GM23248 (cell line): Measurements from ENCODE around the gene HRH1. TPM values are rescaled to one million over a fixed set of nuclear protein-coding genes. Genes with fewer than 3 reads are reported as not detected.
"Not testable (repeated sequence)": the region's sequence is repeated elsewhere in the genome, so short reads cannot be mapped to it uniquely, and the experiment has no call there.

ENCODE experiments used
- DNase-seq: peaks from one replicate; pipeline ENCODE4 v3.0.0-alpha.2; 2015
- H2AFZ ChIP-seq: fragments of 200-600 bp; sonication (generic); 2 replicates; pipeline ENCODE4 v1.6.1; 2016; ENCODE audit warnings: antibody characterized with exemption
- H3F3A ChIP-seq: fragments of 200-600 bp; sonication (generic); 2 replicates; pipeline ENCODE4 v1.6.1; 2016; ENCODE audit warnings: mild to moderate bottlenecking, antibody characterized with exemption, mixed run types; ENCODE audit not compliant: insufficient read depth
- H3K27ac ChIP-seq: fragments of 200-600 bp; sonication (generic); 2 replicates; pipeline ENCODE4 v1.5.1; 2016; ENCODE audit warnings: mild to moderate bottlenecking
- H3K27me3 ChIP-seq: fragments of 200-600 bp; sonication (generic); replicated peaks from 2 replicates; pipeline ENCODE4 v1.6.1; 2016; ENCODE audit warnings: mild to moderate bottlenecking; ENCODE audit not compliant: insufficient read depth
- H3K36me3 ChIP-seq: fragments of 200-600 bp; sonication (generic); 2 replicates; pipeline ENCODE4 v1.6.1; 2016; ENCODE audit warnings: low read depth, mild to moderate bottlenecking
- H3K4me1 ChIP-seq: fragments of 200-600 bp; sonication (generic); 2 replicates; pipeline ENCODE4 v1.6.1; 2016; ENCODE audit warnings: mild to moderate bottlenecking; ENCODE audit not compliant: insufficient read depth
- H3K4me2 ChIP-seq: fragments of 200-600 bp; sonication (generic); one replicate; pipeline ENCODE4 v1.6.1; 2016; ENCODE audit warnings: mild to moderate bottlenecking; ENCODE audit not compliant: unreplicated experiment
- H3K4me3 ChIP-seq: fragments of 200-600 bp; sonication (generic); 2 replicates; pipeline ENCODE4 v1.5.1; 2016; ENCODE audit warnings: mild to moderate bottlenecking
- H3K79me2 ChIP-seq: fragments of 200-600 bp; sonication (generic); 2 replicates; pipeline ENCODE4 v1.6.1; 2016; ENCODE audit warnings: mild to moderate bottlenecking; ENCODE audit not compliant: insufficient read depth
- H3K9ac ChIP-seq: fragments of 200-600 bp; sonication (generic); 2 replicates; pipeline ENCODE4 v1.6.1; 2016; ENCODE audit warnings: mild to moderate bottlenecking
- H3K9me2 ChIP-seq: fragments of 200-600 bp; sonication (generic); 2 replicates; pipeline ENCODE4 v1.6.1; 2016; ENCODE audit warnings: mixed run types, mild to moderate bottlenecking, moderate library complexity; ENCODE audit not compliant: insufficient read depth
- H3K9me3 ChIP-seq: fragments of 200-600 bp; sonication (generic); one replicate; pipeline ENCODE4 v1.6.1; 2017; ENCODE audit warnings: low read depth
- H4K20me1 ChIP-seq: fragments of 200-600 bp; sonication (generic); 2 replicates; pipeline ENCODE4 v1.6.0; 2016; ENCODE audit not compliant: insufficient read depth
- EZH2 ChIP-seq: fragments of 200-600 bp; sonication (generic); IDR thresholded peaks from 2 replicates; pipeline ENCODE4 v1.6.1; 2018; ENCODE audit warnings: antibody characterized with exemption, mild to moderate bottlenecking; ENCODE audit not compliant: insufficient read depth, poor library complexity, severe bottlenecking
- EZH2phosphoT487 ChIP-seq: fragments of 200-600 bp; sonication (generic); IDR thresholded peaks from 2 replicates; pipeline ENCODE4 v1.6.1; 2018; ENCODE audit warnings: antibody characterized with exemption, moderate library complexity, mild to moderate bottlenecking, low read depth; ENCODE audit not compliant: insufficient read depth
- WGBS, 2 experiments: methylation state at CpG; one replicate each; pipeline ENCODE4 v1.1.6; 2015 to 2017; ENCODE audit warnings: low lambda C conversion rate in 2 of 2, low coverage in 1 of 2; ENCODE audit errors: missing lambda C conversion rate in 2 of 2; 5-methylcytosine and 5-hydroxymethylcytosine counted together
- in situ Hi-C: fragments of 300-500 bp; cut with MboI; formaldehyde crosslinking; loops from 2 replicates; pipeline ENCODE4 v1.15.0; 2020
- polyA plus RNA-seq: library from polyadenylated mRNA; unstranded; fragments of >200 nt; fragmentation: Nextera tagmentation; extraction: Ambion mirVana; gene quantifications from 2 replicates; pipeline ENCODE4 v1.2.1, GENCODE V29; 2016
- total RNA-seq: library from RNA; depleted of rRNA; stranded (reverse); fragments of >200 nt; shearing (Covaris generic); gene quantifications from 2 replicates; pipeline ENCODE4 v1.2.3, GENCODE V29; 2014

Gene HRH1
- total and polyA plus RNA-seq, 2 experiments from 2014 or later = 7.1 to 9.0 TPM

DNA sequence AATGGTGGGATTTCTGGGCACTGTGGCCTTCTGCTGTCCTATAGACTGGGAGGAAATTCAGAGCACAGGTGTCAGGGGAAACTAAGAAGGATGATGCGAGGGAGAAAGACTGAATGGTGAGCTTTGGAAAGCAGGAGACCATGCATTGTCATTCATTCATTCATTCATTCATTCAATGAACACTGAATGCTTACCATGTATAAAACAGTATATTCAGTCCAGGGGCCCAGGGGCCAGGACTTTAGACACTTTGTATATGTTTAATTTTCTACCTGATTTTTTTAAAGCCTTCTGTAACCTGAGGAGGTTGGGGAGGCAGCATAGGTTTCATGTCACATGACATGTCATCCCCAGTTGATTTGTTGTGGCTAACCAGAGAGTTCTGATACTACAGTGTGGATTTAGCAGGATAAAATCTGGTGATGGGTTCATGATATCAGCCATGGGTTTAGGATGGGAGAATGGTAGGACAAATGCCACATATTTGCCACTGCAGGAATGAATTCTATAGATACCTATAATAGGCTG lies 60.2 kb downstream of the HRH1 start:
- H3K4me1 ChIP-seq = peaks cover 21% of the 10 kb centered on the region
- no peak overlapping the region for H3K27ac ChIP-seq
- TF ChIP-seq EZH2 (no peak), EZH2phosphoT487 (no peak)
- in situ Hi-C loops = no loop called here
- H3K9me3 ChIP-seq = no peaks in the 10 kb centered on the region
- H3F3A ChIP-seq = peaks cover 15% of the 10 kb centered on the region
- 88 to 100% methylated on average over 1 of the region's 1 CpG for WGBS, 2 experiments
- H3K9ac ChIP-seq = no peak overlapping the region
- no peaks in the 10 kb centered on the region for H3K27me3 ChIP-seq
- peaks cover 85% of the 10 kb centered on the region for H3K79me2 ChIP-seq
- H3K4me2 ChIP-seq = no peak overlapping the region
- no peak for DNase-seq
- no peak overlapping the region for H3K4me3 ChIP-seq
- H3K9me2 ChIP-seq = no peaks in the 10 kb centered on the region
- H4K20me1 ChIP-seq = no peaks in the 10 kb centered on the region
- no peaks in the 10 kb centered on the region for H3K36me3 ChIP-seq
- H2AFZ ChIP-seq = no peak overlapping the region

DNA sequence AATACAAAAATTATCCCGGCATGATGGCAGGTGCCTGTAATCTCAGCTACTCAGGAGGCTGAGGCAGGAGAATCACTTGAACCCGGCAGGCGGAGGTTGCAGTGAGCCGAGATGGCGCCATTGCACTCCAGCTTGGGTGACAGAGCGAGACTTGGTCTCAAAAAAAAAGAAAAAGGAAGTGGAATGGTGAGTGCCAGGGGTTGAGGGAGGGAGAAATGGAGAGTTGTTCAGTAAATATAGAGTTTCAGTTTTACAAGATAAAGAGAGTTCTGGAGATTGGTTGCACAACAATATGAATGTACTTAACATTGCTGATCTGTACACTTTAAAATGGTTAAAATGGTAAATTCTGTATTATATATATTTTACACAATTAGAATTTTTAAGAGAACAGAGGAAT lies 63.1 kb downstream of the HRH1 start:
- H3K9me2 ChIP-seq, DNase-seq, H3K4me3 ChIP-seq, in situ Hi-C loops, H3K36me3 ChIP-seq, H3K9ac ChIP-seq, H3K4me1 ChIP-seq, H3K27me3 ChIP-seq, H3K4me2 ChIP-seq, H2AFZ ChIP-seq, H3K27ac ChIP-seq, H3K9me3 ChIP-seq, H4K20me1 ChIP-seq, H3F3A ChIP-seq: not testable (repeated sequence)
- WGBS, 2 experiments = 96 to 100% methylated on average over 6 of the region's 6 CpGs
- peaks cover 92% of the 10 kb centered on the region for H3K79me2 ChIP-seq

DNA sequence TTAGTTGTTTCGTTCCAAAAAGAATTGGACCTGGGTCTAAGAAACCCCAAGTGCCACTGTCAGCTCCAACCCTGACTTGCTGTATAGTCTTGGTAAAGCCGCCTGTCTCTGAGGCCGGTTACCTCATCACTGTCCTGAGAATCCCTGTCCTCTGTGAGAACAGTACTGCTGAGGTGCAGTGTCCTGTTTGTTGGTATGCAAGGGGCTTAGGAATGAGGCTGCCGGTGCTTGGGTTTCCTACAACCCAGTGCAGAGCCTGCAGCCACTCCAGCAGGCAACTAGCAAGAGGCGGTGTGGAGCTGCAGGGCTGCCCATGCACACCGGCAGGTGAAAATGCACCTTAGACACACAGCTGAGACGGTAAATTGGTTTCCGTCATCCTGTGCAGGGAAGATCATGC lies 65.9 kb downstream of the HRH1 start:
- Histone ChIP-seq H3K4me3 (no peak overlapping the region), H2AFZ (no peak overlapping the region), H3K9ac (no peak overlapping the region), H3K9me3 (no peaks in the 10 kb centered on the region), H3K27ac (no peak overlapping the region), H3K36me3 (no peaks in the 10 kb centered on the region), H3K27me3 (no peaks in the 10 kb centered on the region), H4K20me1 (no peaks in the 10 kb centered on the region), H3K4me2 (no peak overlapping the region), H3F3A (peaks cover 12% of the 10 kb centered on the region), H3K4me1 (peaks cover 12% of the 10 kb centered on the region; the same call in 1 of the 2 replicates), H3K9me2 (no peaks in the 10 kb centered on the region), H3K79me2 (peaks cover 89% of the 10 kb centered on the region)
- WGBS, 2 experiments = 85 to 86% methylated on average over 8 of the region's 8 CpGs
- no peak for DNase-seq
- no peak for TF ChIP-seq EZH2phosphoT487
- TF ChIP-seq EZH2 = no peak
- in situ Hi-C loops = no loop called here

DNA sequence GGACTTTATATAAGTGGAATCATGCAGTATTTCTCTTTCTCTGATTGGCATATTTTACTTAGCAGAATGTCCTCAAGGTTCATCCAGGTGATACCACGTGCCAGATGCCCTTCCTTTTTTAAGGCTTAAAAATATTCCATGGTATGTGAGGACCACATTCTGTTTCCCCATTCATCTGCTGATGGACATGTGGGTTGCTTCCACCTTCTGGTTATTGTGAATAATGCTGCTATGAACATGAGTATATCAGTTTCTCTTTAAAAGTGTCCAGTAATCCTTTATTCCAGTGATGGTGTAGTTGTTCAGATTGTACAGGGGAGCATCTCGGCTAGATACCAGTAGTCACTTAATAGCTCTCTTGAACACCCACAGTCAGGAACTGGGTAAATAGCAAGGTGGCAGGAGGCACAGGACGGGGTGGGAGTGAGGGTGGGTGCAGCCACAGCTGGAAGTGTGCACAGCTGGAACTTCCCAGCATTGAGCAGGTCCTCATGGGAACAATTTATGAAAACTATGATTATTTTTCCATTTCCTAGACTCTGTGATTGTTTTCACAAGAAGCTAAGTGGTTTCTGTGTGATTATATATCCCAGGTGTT lies 67.6 kb downstream of the HRH1 start:
- Histone ChIP-seq H3K9me2 (no peaks in the 10 kb centered on the region), H3K27ac (no peak overlapping the region), H3F3A (peaks cover 23% of the 10 kb centered on the region), H3K79me2 (peaks cover 81% of the 10 kb centered on the region), H3K27me3 (no peaks in the 10 kb centered on the region), H3K9me3 (no peaks in the 10 kb centered on the region), H3K9ac (no peak overlapping the region), H3K4me3 (no peak overlapping the region), H2AFZ (no peak overlapping the region), H3K4me2 (no peak overlapping the region), H3K4me1 (peaks cover 22% of the 10 kb centered on the region), H4K20me1 (no peaks in the 10 kb centered on the region), H3K36me3 (no peaks in the 10 kb centered on the region)
- in situ Hi-C loops = no loop called here
- 93 to 98% methylated on average over 3 of the region's 3 CpGs for WGBS, 2 experiments
- TF ChIP-seq EZH2 (no peak), EZH2phosphoT487 (no peak)
- no peak for DNase-seq

GRCh38 chr3:11224010-11224409 lies 69.7 kb downstream of the HRH1 start:
- H3K27ac ChIP-seq = no peak overlapping the region
- no peaks in the 10 kb centered on the region for H3K9me3 ChIP-seq
- no peak overlapping the region for H2AFZ ChIP-seq
- no peak for TF ChIP-seq EZH2
- no peak for TF ChIP-seq EZH2phosphoT487
- no peak overlapping the region for H3K4me3 ChIP-seq
- H3K27me3 ChIP-seq = no peaks in the 10 kb centered on the region
- H3F3A ChIP-seq = peaks cover 35% of the 10 kb centered on the region
- 96 to 98% methylated on average over 3 of the region's 3 CpGs for WGBS, 2 experiments
- no peaks in the 10 kb centered on the region for H4K20me1 ChIP-seq
- in situ Hi-C loops = no loop called here
- peaks cover 27% of the 10 kb centered on the region for H3K4me1 ChIP-seq
- no peaks in the 10 kb centered on the region for H3K36me3 ChIP-seq
- H3K4me2 ChIP-seq = no peak overlapping the region
- H3K79me2 ChIP-seq = peaks cover 70% of the 10 kb centered on the region
- DNase-seq = no peak
- H3K9me2 ChIP-seq = no peaks in the 10 kb centered on the region
- H3K9ac ChIP-seq = no peak overlapping the region
